Measurements from ENCODE around the gene ARL2.

- TF ChIP-seq, protein P1, sequence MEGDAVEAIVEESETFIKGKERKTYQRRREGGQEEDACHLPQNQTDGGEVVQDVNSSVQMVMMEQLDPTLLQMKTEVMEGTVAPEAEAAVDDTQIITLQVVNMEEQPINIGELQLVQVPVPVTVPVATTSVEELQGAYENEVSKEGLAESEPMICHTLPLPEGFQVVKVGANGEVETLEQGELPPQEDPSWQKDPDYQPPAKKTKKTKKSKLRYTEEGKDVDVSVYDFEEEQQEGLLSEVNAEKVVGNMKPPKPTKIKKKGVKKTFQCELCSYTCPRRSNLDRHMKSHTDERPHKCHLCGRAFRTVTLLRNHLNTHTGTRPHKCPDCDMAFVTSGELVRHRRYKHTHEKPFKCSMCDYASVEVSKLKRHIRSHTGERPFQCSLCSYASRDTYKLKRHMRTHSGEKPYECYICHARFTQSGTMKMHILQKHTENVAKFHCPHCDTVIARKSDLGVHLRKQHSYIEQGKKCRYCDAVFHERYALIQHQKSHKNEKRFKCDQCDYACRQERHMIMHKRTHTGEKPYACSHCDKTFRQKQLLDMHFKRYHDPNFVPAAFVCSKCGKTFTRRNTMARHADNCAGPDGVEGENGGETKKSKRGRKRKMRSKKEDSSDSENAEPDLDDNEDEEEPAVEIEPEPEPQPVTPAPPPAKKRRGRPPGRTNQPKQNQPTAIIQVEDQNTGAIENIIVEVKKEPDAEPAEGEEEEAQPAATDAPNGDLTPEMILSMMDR (conservative IDR thresholded peaks at IDR 0.05), result no peak
- TF ChIP-seq ZFX (IDR thresholded peaks at IDR 0.05), result no peak
Observed at GRCh38 chr11:64994318-64994717, 19.6 kb upstream of the ARL2 start.
